ENCODE results near the gene MEN1.

The MEN1 gene

DNA sequence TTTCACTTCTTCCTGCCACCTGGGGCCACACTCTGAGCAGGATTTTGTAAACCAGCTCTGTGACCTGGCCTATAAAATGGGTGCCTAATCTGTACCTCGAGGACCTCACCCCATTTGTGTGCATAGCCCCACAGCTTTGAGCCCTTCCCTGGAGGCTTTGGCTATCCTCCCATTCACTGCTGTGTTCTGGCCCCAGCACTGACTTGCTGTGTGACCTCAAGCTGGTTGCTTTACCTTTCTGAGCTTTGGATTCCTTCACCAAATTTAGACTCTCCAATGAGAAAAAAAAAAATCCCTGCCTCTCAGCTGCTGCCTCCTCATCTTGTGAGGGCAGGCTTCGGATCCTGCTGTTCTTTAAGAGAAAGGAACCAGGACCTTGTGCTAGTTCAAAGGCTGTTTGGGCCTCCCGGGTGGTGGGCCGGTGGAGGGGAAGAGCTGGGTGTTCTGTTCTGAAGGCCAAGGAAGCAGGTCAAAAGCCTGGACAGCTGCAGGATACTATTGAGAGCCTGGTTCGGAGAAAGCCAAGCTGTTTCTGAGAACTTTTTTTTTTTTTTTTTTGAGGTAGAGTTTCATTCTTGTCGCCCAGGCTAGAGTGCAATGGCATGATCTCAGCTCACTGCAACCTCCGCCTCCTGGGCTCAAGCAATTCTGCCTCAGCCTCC lies 49.5 kb downstream of the MEN1 start:
- no peak overlapping the region for H3K4me3 ChIP-seq (replicated peaks; ENCODE audit: low read depth, low read length)
- TF ChIP-seq, protein P1, sequence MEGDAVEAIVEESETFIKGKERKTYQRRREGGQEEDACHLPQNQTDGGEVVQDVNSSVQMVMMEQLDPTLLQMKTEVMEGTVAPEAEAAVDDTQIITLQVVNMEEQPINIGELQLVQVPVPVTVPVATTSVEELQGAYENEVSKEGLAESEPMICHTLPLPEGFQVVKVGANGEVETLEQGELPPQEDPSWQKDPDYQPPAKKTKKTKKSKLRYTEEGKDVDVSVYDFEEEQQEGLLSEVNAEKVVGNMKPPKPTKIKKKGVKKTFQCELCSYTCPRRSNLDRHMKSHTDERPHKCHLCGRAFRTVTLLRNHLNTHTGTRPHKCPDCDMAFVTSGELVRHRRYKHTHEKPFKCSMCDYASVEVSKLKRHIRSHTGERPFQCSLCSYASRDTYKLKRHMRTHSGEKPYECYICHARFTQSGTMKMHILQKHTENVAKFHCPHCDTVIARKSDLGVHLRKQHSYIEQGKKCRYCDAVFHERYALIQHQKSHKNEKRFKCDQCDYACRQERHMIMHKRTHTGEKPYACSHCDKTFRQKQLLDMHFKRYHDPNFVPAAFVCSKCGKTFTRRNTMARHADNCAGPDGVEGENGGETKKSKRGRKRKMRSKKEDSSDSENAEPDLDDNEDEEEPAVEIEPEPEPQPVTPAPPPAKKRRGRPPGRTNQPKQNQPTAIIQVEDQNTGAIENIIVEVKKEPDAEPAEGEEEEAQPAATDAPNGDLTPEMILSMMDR (IDR thresholded peaks at IDR 0.05; ENCODE audit: low read depth, low read length, missing control alignments): no peak
- no peak for DNase-seq (ENCODE audit: extremely low read depth, low read depth)

DNA sequence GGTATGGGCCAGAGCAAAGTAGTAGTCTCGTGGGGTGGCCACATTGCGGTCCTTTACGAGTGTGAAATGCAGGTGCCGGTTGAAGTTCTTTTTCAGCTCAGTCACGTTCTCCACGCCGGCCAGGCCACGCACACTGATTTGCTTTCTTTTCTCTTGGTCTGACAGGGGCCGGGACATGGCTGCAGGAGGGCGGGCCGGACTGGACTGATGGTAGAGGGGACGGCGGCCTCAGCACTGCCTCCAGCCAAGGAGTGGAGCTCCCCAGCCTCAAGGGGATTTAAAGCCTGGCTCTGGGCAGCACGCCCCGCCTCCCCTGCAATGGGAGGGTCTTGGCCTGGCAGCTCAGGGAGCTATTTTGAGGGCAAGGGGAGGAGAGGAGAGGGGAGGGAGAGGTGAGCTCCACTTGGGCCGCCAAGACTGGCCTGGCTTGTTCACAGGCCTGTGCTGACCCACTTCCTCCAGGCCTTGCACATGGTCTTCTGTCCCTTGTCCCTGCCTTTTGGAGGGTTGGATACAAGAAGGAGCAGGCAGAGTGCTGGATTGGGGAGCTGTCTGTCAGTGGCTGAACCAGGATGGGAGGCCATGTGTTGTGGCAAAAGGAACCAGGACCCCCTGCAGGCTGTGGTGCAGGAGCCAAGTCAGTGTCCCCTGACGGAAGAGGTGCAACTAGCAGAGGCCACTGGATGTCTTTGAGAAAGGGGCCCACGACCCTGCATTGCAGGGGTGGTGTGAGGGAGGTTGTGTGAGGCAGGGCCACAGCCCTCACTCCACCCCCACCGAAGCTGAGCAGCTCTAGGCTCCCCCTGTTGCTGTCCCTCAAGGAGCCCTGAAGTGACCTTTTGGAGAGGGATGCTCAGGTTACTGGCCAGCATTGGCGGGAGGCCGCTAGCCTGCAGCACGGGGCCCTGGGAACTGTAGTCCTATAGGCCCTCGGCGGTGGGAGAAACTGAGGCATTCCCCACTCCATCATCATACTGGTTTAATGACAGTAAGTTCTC lies 50.3 kb downstream of the MEN1 start, which contains the start of gene PYGM:
Gene PYGM (minus strand): TSS at position 253 of the 998 bp plus-strand sequence. CDS start 76 bp downstream, at position 177.
- no peak for DNase-seq (ENCODE audit: extremely low read depth, low read depth)
- TF ChIP-seq, protein P1 (IDR thresholded peaks at IDR 0.05; ENCODE audit: low read depth, low read length, missing control alignments): no peak
- H3K4me3 ChIP-seq (replicated peaks; ENCODE audit: low read depth, low read length): no peak within 1 kb of the TSS

DNA sequence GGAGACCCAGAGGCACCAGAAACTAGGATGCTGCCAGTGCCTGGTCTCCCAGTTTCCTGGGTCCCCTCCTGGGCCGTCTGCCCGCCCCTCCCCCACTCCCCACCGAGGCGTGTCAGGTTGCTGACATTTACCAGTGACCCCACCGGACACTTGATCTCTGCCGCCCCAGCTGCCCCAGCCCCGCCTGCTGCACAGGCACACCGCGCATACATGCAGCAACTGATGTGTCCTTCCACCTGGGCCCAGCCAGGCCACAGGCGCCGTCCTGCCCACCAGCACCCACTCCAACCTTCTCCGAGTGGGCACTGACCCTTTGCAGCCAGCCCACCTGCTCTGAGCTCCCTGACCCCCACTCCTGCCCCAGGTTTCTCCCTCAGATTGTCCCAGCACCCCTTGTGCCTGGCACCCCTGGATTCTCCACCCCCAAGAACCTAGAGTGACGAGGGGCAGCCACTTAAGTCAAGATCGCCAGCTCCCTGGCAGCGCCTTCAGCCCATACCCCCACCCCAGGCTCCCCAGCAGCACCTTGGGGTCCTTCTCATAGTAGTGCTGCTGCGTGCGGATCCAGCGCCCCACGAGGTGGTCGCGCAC lies 51.1 kb downstream of the MEN1 start:
- no peak overlapping the region for H3K4me3 ChIP-seq (replicated peaks; ENCODE audit: low read depth, low read length)
- TF ChIP-seq, protein P1 (IDR thresholded peaks at IDR 0.05; ENCODE audit: low read depth, low read length, missing control alignments): no peak
- no peak for DNase-seq (ENCODE audit: extremely low read depth, low read depth)

DNA sequence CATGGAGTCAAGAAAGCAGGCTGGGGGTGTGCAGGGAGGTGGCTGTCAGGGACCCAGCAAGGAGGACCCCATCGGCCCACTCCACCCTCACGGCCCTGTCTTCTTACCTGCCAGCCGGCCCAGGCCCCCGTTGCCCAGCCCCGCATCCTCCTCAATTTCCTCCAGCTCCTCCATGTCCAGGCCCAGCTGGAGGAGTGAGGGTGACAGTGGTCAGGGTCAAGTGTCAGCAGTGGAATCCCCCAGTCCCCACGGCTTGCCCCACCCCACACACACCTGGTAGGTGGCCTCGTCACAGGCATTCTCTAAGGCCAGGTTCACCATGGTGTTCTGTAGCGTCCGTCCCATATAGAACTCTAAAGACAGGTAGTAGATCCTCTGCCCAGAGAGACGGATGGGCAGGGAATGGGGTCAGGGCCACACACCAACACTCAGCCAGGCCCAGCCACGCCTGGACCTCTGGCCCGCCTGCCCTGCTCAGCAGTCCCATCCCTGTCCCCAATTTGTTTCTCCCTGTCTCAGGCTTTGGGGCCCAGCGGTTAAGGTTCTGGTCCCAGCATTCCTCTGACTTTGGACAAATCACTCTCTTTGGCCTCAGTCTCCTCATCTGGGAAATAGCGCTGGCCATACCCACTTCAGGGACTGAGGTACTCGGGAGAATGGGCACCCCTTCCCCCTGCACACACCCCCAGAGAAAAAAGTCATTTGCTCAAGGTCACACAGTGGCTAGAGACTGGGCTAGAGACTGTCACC lies 51.8 kb downstream of the MEN1 start:
- DNase-seq (ENCODE audit: extremely low read depth, low read depth): no peak
- no peak overlapping the region for H3K4me3 ChIP-seq (replicated peaks; ENCODE audit: low read depth, low read length)
- TF ChIP-seq, protein P1 (IDR thresholded peaks at IDR 0.05; ENCODE audit: low read depth, low read length, missing control alignments): no peak

DNA sequence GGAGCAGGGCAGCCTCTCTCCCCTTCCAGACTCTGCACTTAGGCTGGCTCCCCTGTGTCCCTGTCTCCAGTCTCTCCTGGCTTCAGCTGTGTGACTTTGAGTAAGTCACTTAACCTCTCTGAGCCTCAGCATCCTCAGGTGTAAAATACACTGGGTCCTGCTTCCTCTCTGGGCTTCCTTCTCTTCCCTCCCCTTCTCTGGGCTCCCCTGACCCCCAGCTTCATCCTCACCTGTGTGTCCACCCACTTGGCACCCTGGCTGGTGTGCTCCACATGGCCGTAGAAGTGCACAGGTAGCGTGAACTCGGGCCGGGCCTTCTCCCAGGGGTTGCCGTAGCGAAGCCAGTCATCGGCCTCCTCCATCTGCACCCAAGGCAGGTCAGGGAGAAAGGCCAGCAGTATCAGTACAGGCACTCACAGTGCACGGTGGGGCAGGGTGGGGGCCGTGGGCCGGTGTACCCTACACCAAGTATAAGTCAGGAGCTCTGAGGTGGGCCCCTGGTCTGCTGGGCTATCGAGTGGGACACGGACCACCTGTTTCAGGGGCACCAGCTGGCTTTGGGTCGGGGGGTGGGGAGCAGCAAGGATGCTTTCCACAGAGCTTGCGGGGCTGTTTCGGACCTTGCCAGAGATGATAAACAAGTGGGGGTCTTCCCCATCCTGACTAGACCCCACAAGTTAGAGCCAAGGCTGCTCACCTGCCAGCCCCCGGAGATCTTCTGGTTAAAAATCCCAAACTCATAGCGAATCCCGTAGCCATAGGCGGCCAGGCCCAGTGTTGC lies 52.6 kb downstream of the MEN1 start:
- TF ChIP-seq, protein P1 (IDR thresholded peaks at IDR 0.05; ENCODE audit: low read depth, low read length, missing control alignments): no peak
- H3K4me3 ChIP-seq (replicated peaks; ENCODE audit: low read depth, low read length): no peak overlapping the region
- DNase-seq (ENCODE audit: extremely low read depth, low read depth): no peak
